T follicular helper cell (primary cell): ENCODE data around the gene HHIPL2.

Experiments
- DNase-seq: peaks from one replicate; pipeline ENCODE4 v3.0.0-alpha.2; 2020; ENCODE audit warnings: low read depth
- total RNA-seq, 2 experiments: gene quantifications; one replicate each; lab custom pipeline; 2026; lab: John Stamatoyannopoulos, UW

The HHIPL2 gene
- 0.60 to 0.91 reads per million in 2 experiments for total RNA-seq

DNA sequence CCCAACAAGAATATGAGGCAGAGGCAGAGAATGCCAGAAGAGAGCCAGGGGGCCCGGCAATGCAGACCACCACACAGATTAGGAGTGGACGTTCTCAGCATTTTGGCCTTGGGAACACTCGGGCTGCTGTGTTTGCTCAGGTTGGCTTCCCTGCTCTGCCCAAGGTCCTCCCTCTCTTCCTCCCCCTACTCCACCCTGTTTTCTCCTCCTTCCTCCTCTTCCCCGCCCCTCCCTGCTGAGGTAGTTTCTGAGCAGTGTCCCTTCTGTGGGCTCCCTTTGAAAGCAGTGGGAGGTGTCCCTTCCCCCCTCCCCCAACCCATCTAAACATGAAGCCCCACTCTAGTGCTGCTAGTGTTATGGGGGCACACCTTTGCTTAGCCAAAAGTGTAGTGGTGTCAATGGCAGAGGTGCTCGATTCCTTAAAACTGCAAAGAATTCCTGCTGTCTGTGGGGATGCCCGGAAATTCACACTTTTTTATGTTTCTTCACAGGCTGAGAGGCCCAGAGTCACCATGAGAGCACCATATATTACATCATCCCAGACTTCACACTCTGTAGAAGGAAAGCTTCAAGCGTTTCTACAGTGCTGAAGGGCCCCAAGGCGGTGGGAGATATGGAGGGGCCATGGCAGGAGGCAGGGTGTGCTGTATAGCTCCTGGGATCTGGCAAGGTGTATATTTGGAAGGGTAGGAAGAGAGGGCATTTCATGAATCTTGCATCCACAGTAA lies at the start of gene HHIPL2:
Gene HHIPL2 (minus strand): TSS at position 161 of the 728 bp plus-strand sequence. CDS start 60 bp downstream, at position 101.
- no peak for DNase-seq

DNA sequence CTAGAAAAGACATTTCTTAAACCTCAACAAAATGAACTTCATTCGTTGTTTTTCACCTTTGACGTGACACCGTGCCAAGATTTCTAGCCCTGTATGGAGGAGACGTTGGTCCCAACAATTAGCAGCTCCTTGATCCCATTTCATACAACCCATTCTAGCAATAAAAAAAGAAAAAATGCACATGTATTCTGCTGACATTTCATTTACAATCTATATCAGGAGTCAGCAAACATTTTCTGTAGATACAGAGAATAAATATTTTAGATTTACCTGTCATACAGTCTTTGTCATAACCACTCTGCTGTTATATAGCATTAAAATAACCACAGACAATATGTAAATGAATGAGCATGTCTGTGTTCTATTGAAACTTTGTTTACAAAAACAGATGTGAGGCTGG lies 48.8 kb upstream of the HHIPL2 start:
- DNase-seq = no peak

- no peak for DNase-seq
Observed at GRCh38 chr1:222594789-222595188, 46.9 kb upstream of the HHIPL2 start.

GRCh38 chr1:222592171-222592570 lies 44.3 kb upstream of the HHIPL2 start:
- no peak for DNase-seq

- peak; percentile 85 for DNase-seq
Observed at GRCh38 chr1:222589462-222590302, 41.8 kb upstream of the HHIPL2 start, which contains the start of gene TAF1A. TSS of gene TAF1A (minus strand) at chr1:222589933.

DNA sequence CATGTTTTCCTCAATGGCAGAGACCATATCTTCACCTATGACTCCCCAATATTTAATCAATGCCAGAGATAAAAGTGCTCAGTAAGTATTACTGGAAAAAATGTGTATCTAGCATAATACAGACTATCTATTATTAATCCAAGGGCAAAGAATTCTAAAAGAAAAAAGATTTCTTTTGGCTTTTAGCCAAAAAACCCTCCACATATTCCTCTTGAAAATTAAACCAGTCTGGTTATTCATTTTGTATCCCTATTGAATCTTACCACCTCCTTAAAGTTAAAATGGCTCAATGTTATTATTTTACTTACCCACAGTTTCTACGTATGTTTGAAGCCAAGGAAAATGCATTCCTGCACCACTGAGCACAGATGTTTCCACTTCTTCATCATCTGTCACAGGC lies 40.2 kb upstream of the HHIPL2 start:
- DNase-seq = no peak

- DNase-seq = no peak
Observed at GRCh38 chr1:222586842-222587241, 38.9 kb upstream of the HHIPL2 start.

DNA sequence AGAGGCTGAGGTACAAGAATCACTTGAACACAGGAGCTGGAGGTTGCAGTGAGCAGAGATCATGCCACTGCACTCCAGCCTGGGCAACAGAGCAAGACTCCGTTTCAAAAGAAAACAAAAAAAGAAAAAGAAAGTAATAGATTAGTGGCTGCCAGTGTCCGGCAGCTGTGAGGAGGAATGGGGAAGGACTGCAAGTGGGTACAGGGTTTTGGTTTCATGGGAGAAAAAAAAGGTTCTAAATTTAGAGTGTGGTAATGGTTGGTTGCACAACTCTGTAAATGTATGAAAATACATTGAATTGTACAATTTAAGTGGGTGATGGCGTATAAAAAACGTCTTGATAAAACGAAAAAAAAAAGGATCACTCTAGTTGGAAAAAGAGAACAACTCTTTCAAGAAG lies 35.2 kb upstream of the HHIPL2 start:
- no peak for DNase-seq

GRCh38 chr1:222582099-222582774 lies 34.3 kb upstream of the HHIPL2 start:
- DNase-seq = no peak

GRCh38 chr1:222579316-222579715 lies 31.4 kb upstream of the HHIPL2 start:
- no peak for DNase-seq

- DNase-seq = no peak
Observed at GRCh38 chr1:222570837-222571236, 22.9 kb upstream of the HHIPL2 start.

- DNase-seq = no peak
Observed at GRCh38 chr1:222561656-222562055, 13.8 kb upstream of the HHIPL2 start.

- no peak for DNase-seq
Observed at GRCh38 chr1:222557574-222557973, 9.7 kb upstream of the HHIPL2 start.

GRCh38 chr1:222557148-222557547 lies 9.2 kb upstream of the HHIPL2 start:
- DNase-seq = no peak

DNA sequence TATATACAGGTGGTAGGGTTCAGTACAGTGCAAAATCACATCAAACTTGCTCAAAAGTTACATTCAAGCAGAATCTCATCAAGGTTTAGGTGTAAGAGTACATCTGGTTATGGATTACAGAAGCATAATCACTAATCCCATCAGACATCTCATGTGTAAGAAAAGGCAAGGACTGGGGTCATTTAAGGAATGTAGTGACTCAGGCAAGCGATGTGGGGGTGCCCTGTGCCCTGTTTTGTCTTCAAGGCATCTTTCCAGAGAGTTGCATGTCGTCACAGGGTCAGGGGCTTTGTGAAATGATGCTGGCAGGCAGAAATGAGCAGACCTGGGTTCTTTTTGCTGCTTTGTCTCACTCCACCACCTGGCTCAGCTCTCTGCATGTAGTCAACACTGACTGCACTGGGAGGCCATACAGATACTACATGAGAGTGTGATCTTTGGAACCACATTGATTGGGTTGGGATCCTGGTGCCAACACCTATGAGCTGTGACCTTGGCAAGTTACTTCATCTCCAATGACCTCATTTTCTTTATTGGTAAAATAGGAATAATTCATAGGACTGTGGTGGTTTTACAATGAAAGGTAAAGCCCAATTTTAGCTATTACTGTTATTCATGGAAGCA lies 8.2 kb upstream of the HHIPL2 start:
- DNase-seq = no peak

DNA sequence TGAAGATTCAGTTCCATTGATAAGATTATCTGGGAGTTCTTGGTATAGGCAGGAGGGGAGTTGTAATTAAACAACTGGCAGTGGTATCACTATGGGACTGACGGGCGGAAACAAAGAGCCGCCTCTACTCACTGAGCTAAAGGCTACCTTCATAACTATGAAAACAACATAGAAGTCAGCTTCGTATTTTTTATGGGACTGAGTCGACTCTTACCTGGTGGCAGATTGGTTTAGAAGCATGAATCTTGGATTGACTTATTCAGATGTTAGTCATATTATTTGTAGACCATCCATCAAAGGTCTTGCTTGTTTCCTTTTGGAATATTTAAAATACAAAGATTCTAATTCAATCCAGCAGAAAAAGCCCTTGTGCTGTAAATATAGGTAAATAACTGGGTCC lies 6.3 kb upstream of the HHIPL2 start:
- DNase-seq = no peak

DNA sequence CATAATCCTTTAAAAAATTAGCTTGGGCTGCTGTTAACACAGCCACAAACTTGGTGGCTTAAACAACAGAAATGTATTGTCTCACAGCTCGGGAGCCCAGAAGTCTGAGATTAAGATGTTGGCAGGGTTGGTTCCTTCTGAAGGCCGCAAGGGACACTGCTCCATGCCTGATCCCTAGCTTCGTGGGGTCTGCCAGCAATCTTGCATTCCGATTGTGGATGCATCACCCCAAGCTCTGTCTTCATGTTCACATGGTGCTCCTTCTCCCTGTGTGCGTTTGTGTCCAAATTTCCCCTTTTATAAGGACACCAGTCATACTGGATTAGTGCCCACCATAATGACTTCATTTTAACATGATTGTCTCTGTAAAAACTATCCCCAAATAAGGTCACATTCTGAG lies 5.0 kb upstream of the HHIPL2 start:
- DNase-seq = no peak

DNA sequence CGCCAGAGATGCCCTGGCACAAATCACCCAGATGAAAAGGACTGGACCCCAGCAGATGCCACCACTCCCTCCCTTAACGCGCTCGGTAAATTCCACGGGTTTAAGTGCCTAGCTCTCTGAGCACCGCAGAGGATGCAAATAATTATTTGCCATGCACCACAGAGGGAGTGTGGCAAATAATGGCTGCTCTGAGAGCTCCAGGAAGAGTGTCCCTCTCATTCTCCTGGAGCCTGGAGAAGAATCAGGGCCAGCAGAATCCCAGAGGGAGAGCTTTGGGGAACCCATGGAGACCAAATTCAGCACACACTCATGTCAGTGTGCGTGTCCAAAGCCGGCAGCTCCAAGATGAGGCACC lies 667 bp downstream of the HHIPL2 start:
- DNase-seq = no peak

DNA sequence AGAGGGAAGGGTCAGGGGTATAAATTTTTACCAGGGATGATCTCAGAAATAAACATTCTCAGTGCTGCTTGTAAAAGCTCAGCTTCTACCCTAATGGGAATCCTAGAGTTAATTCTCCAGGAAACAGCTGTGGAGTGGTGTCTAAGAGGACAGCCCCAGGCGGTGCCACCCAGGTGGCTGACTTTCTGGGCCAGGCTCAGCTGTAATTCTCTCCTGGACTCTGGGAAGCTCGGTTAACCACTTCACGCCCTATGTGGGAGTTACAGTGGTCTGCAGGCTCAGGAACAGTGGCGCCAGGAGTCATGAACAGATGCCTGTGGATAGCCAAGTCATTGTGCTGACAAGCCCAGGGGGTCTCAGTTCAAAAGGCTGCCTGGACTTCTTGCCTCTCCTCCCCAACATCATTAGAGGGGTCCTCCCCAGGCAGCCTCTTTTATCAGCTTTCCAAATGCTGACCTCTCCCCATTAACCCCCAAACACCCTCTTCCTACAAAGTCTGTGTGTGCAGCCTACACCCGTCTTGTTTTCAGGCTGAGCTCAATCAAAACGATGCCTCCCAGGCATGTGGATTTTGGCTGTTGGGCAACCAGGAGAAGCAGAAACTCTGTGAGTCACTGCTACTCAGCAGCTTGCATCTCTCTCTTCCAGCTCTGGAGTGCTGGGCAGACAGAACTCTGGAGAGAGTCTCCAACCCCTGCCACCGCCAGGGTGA lies 1.2 kb downstream of the HHIPL2 start:
- no peak for DNase-seq

DNA sequence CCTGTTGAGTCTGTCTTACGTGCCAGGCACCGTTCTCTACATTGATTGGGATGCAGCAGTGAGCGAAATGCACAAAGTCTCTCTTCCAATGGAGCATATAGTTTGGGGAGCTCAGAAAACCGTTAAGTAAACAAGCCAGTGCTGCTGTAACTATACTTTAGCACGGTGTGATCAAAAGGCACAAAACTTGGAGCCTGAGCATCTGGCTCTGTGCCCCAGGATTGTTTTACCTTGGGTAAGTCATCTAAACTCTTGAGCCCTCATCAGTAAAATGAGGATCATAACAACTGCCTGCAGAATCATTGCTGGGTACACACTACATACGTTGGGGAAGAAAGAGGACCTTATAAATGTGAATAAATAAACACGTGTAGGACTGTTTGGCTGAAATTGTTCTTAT lies 1.8 kb downstream of the HHIPL2 start:
- DNase-seq = no peak

DNA sequence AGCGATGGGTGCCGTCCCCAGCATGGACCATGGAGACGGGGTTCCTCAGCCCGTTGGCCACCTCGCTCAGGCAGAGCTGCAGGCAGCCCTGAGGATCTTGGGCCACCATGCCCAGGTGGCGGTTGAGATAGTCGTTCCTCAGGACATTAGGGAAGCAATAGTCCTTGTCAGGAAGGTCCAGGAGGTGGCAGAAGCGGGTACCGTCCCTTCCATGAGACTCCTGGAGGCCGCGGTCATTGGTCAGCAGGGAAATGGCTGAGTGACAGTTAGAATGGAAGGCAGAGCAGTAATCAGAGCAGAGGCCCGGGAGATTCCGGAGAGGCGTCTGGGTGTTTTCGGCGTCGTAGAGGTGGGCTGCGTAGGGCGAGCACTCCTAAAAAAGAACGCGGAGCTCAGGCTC lies 4.1 kb downstream of the HHIPL2 start:
- DNase-seq = no peak

GRCh38 chr1:222540598-222540995 lies 7.3 kb downstream of the HHIPL2 start:
- no peak for DNase-seq
